Heart left ventricle (tissue), 16 donors: ENCODE data around the gene ARL6IP1. TPM values are rescaled to one million over a fixed set of nuclear protein-coding genes. Genes with fewer than 3 reads are reported as not detected.
A peak's percentile ranks its signal among the peaks of the same experiment; 100 is the strongest.

ENCODE experiments used
- ATAC-seq, 4 donors: fragments of 200-7000 bp; cut with Tn5 transposase; one replicate each; pipeline ENCODE4 v1.9.1; 2020 to 2022; ENCODE audit warnings: moderate library complexity in 4 of 4, mild to moderate bottlenecking in 3 of 4, moderate number of reproducible peaks in 1 of 4
- DNase-seq, 5 donors: peaks; one replicate each; pipeline ENCODE4 v3.0.0-alpha.2; 2020
- H3K27ac ChIP-seq, 12 donors: fragments of 200-600 bp; sonication (generic) in 4 of 12; one replicate each; pipeline versions ENCODE4 v1.5.0 to v1.8.0; 2016 to 2022; ENCODE audit warnings: mild to moderate bottlenecking in 2 of 12
- H3K27me3 ChIP-seq, 9 donors: fragments of 200-600 bp; sonication (generic) in 2 of 9; one replicate each; pipeline versions ENCODE4 v1.5.1 to v1.8.0; 2016 to 2022; ENCODE audit warnings: mild to moderate bottlenecking in 3 of 9
- H3K36me3 ChIP-seq, 9 donors: fragments of 200-600 bp; sonication (generic) in 2 of 9; one replicate each; pipeline versions ENCODE4 v1.5.0 to v1.8.0; 2018 to 2022; ENCODE audit warnings: mild to moderate bottlenecking in 2 of 9
- H3K4me1 ChIP-seq, 12 donors: fragments of 200-600 bp; sonication (generic) in 4 of 12; one replicate each; pipeline versions ENCODE4 v1.5.0 to v1.8.0; 2016 to 2022; ENCODE audit warnings: mild to moderate bottlenecking in 3 of 12
- H3K4me3 ChIP-seq, 12 donors: fragments of 200-600 bp; sonication (generic) in 4 of 12; one replicate each; pipeline versions ENCODE4 v1.5.0 to v1.8.0; 2017 to 2022; ENCODE audit warnings: mild to moderate bottlenecking in 9 of 12, moderate library complexity in 4 of 12
- H3K9me3 ChIP-seq, 12 donors: fragments of 200-600 bp; sonication (generic) in 4 of 12; one replicate each; pipeline versions ENCODE4 v1.5.0 to v1.8.0; 2016 to 2022; ENCODE audit warnings: mild to moderate bottlenecking in 1 of 12
- CTCF ChIP-seq, 12 donors: fragments of 200-600 bp; sonication (generic) in 4 of 12; IDR thresholded peaks; one replicate each; pipeline versions ENCODE4 v1.5.0 to v1.8.0; 2018 to 2022; ENCODE audit warnings: antibody characterized with exemption in 12 of 12, mild to moderate bottlenecking in 5 of 12
- POLR2A ChIP-seq, 2 donors: fragments of 450-650 bp; IDR thresholded peaks; one replicate each; pipeline ENCODE4 v1.6.1; 2017; ENCODE audit warnings: antibody characterized with exemption in 2 of 2, mild to moderate bottlenecking in 2 of 2, moderate library complexity in 2 of 2
- WGBS, 4 donors: extraction: QIAGEN DNeasy Blood & Tissue Kit in 2 of 4; methylation state at CpG; one replicate each; pipeline versions ENCODE4 v1.1.5 to v1.1.7; 2013 to 2018; 5-methylcytosine and 5-hydroxymethylcytosine counted together
- intact Hi-C, 10 donors: fragments of 100-400 bp; cut with DNase I; formaldehyde crosslinking; loops; one replicate each; pipeline versions ENCODE4 v1.11.1 to v1.14.2; 2022
- polyA plus RNA-seq, 2 donors: library from polyadenylated mRNA; stranded (reverse); fragments of 200-250 nt; gene quantifications; one replicate each; pipeline ENCODE4 v1.2.3, GENCODE V29; 2013
- total RNA-seq, 9 donors: library from RNA; depleted of rRNA in 2 of 9; stranded (reverse); fragments of >200 nt in 2 of 9; fragmentation: NEBNext Ultra II Directional in 3 of 9; extraction: Animal tissue kit (Norgen Biotek cat#: 25700) in 3 of 9; gene quantifications; one replicate each; pipeline versions ENCODE4 v1.1.0 to v1.2.4, GENCODE V29; 2016 to 2023
- donor health status: ischemic (EF 13 %, LVEDD 7.1; RV severe dilation, severe dysfunction).
- donor health status: healthy with polysubstance abuse.
- donor health status: DM: no; HTN: yes; CAD: no.
- donor health status: DM: no; HTN: no; CAD: no.
- donor health status: ischemic (EF 25% LVEDD 6.9; RV normal size, moderate dysfunction).
- donor health status: ischemic (EF 25% LVEDD 5.7; RV mildly dilated, moderate dysfunction).
- donor health status: healthy.
- donor health status: DM: yes; HTN: yes; CAD: no.
- donor health status: ischemic (EF 35%, LVEDD 5.7; RV mildly dilated, moderate dysfunction).
- donor health status: nonischemic (EF 11% LVEDD 7.7; RV severe dilation, severe dysfunction).
- donor health status: DM: yes; HTN: yes; CAD: no.
- donor health status: PGD.
- donor health status: ischemic (EF 29% LVEDD 5.4; RV normal size, mild dysfunction).
- donor health status: nonischemic (EF 23%, LVEDD 6.1; RV moderate dilation, normal function).

The ARL6IP1 gene
- total and polyA plus RNA-seq, 11 donors: 16.5 to 63.2 (median 22.9) TPM

- 0 to 1% (median 0%) methylated on average over 5 of the region's 5 CpGs for WGBS, 4 donors
- H3K9me3 ChIP-seq: no peaks in the 10 kb centered on the region
- peak overlapping the region in 11 of 12 donors; percentile 66 to 90 (median 82) for H3K27ac ChIP-seq
- H3K36me3 ChIP-seq: peaks cover 0 to 78% (median 69%) of the 10 kb centered on the region in 9 donors
- TF ChIP-seq POLR2A (IDR thresholded peaks at IDR 0.05): no peak
- TF ChIP-seq CTCF (IDR thresholded peaks at IDR 0.05): no peak
- H3K4me3 ChIP-seq: peak overlapping the region; percentile 63 to 98 (median 82)
- peaks cover 8 to 56% (median 47%) of the 10 kb centered on the region in 12 donors for H3K4me1 ChIP-seq
- intact Hi-C loops: no loop called here
- no peak for ATAC-seq
- H3K27me3 ChIP-seq: no peaks in the 10 kb centered on the region
- DNase-seq: no peak
These were observed 11.9 kb downstream of the ARL6IP1 start for GRCh38 chr16:18789515-18789849.

- TF ChIP-seq CTCF (IDR thresholded peaks at IDR 0.05): no peak
- no peak for TF ChIP-seq POLR2A (IDR thresholded peaks at IDR 0.05)
- WGBS, 4 donors: 7 to 13% (median 10%) methylated on average over 20 of the region's 20 CpGs
- Histone ChIP-seq H3K36me3 (peaks cover 0 to 78% (median 69%) of the 10 kb centered on the region in 9 donors), H3K27me3 (no peaks in the 10 kb centered on the region), H3K27ac (peak overlapping the region in 10 of 12 donors; percentile 66 to 90 (median 83)), H3K9me3 (no peaks in the 10 kb centered on the region), H3K4me1 (peaks cover 8 to 61% (median 47%) of the 10 kb centered on the region in 12 donors), H3K4me3 (peak overlapping the region; percentile 63 to 98 (median 82))
- no peak for ATAC-seq
- DNase-seq: no peak
- intact Hi-C loops: no loop called here
These were observed 12.4 kb downstream of the ARL6IP1 start for GRCh38 chr16:18788828-18789514.

- Histone ChIP-seq H3K9me3 (no peaks in the 10 kb centered on the region), H3K27me3 (no peaks in the 10 kb centered on the region), H3K36me3 (peaks cover 2 to 73% (median 64%) of the 10 kb centered on the region in 9 donors), H3K27ac (no peak overlapping the region), H3K4me3 (no peak overlapping the region), H3K4me1 (peaks cover 8 to 58% (median 45%) of the 10 kb centered on the region in 12 donors)
- TF ChIP-seq POLR2A (IDR thresholded peaks at IDR 0.05) (no peak), CTCF (IDR thresholded peaks at IDR 0.05) (no peak)
- DNase-seq (no peak), ATAC-seq (no peak)
- WGBS, 4 donors: 49 to 69% (median 66%) methylated on average over 8 of the region's 8 CpGs
- intact Hi-C loops: no loop called here
These were observed 16.3 kb downstream of the ARL6IP1 start for GRCh38 chr16:18784917-18785623.
